A549 (cell line): ENCODE results near the gene TGFBR3. TPM values are rescaled to one million over a fixed set of nuclear protein-coding genes. Genes with fewer than 3 reads are reported as not detected.

Experiments
- ATAC-seq, 2 experiments: fragments of 200-7000 bp in 1 of 2; fragments of >200 bp in 1 of 2; cut with Nextera tagmentation in 1 of 2; cut with Tn5 transposase in 1 of 2; 3 replicates each; pipeline versions ENCODE4 v1.8.0 to v1.9.1; 2018 to 2020; ENCODE audit warnings: mild to moderate bottlenecking in 1 of 2, moderate library complexity in 1 of 2
- CTCF ChIA-PET: fragments of 300-600 bp; sonication (Branson Sonifier 250); formaldehyde crosslinking; extraction: SDS; loops from one replicate; lab custom pipeline; 2021; ENCODE audit warnings: antibody characterized with exemption, inconsistent platforms; lab: Yijun Ruan, JAX
- POLR2A ChIA-PET: fragments of 350-600 bp; formaldehyde crosslinking; extraction: SDS; loops from one replicate; lab custom pipeline; 2021; ENCODE audit warnings: antibody characterized with exemption, inconsistent platforms; lab: Yijun Ruan, JAX
- DNase-seq, 2 experiments: peaks; one replicate each; pipeline versions ENCODE4 v3.0.0 to v3.0.0-alpha.2; 2011 to 2016; ENCODE audit warnings: low read depth in 1 of 2, low spot score in 1 of 2
- FAIRE-seq: peaks from 2 replicates; lab custom pipeline; 2011; peaks lifted over from hg19 to GRCh38; lab: Jason Lieb, UNC
- H3K27ac ChIP-seq, 2 experiments: fragments of >200 bp; sonication (Bioruptor Twin); formaldehyde crosslinking; 3 replicates each; pipeline ENCODE4 v1.5.1; 2016 to 2017
- H3K4me1 ChIP-seq: fragments of >200 bp; sonication (Bioruptor Twin); formaldehyde crosslinking; 3 replicates; pipeline ENCODE4 v1.6.1; 2016
- H3K4me2 ChIP-seq: fragments of >200 bp; sonication (Bioruptor Twin); formaldehyde crosslinking; 3 replicates; pipeline ENCODE4 v1.6.1; 2016
- H3K4me3 ChIP-seq: fragments of >200 bp; sonication (Bioruptor Twin); formaldehyde crosslinking; 3 replicates; pipeline ENCODE4 v1.5.1; 2016
- H3K9me3 ChIP-seq: fragments of >200 bp; sonication (Bioruptor Twin); formaldehyde crosslinking; 3 replicates; pipeline ENCODE4 v1.6.1; 2016
- CBX2 ChIP-seq: fragments of 200-600 bp; sonication (generic); IDR thresholded peaks from 2 replicates; pipeline ENCODE4 v1.6.1; 2016; ENCODE audit warnings: low read depth, mild to moderate bottlenecking, borderline replicate concordance
- CEBPB ChIP-seq, 2 experiments: fragments of >200 bp in 1 of 2; sonication (Bioruptor Twin) in 1 of 2; formaldehyde crosslinking in 1 of 2; IDR thresholded peaks; 2 replicates each; pipeline ENCODE4 v1.6.1; 2012 to 2016
- CHD4 ChIP-seq: fragments of 200-600 bp; sonication (generic); IDR thresholded peaks from 2 replicates; pipeline ENCODE4 v1.6.1; 2016; ENCODE audit warnings: antibody characterized with exemption, mild to moderate bottlenecking, borderline replicate concordance
- ESRRA ChIP-seq: fragments of 150-350 bp; IDR thresholded peaks from 2 replicates; pipeline ENCODE4 v1.6.1; 2014; ENCODE audit warnings: mild to moderate bottlenecking, low read length, borderline replicate concordance
- FOSB ChIP-seq: fragments of 250-450 bp; sonication (Bioruptor Pico); IDR thresholded peaks from 2 replicates; pipeline ENCODE4 v1.5.0; 2020; ENCODE audit warnings: mild to moderate bottlenecking, moderate library complexity
- FOSL2 ChIP-seq, 2 experiments: fragments of 450-650 bp in 1 of 2; fragments of >200 bp in 1 of 2; sonication (Bioruptor Twin) in 1 of 2; formaldehyde crosslinking; IDR thresholded peaks; 2 replicates each; pipeline versions ENCODE4 v1.5.0 to v1.6.1; 2016 to 2020; ENCODE audit warnings: mild to moderate bottlenecking in 1 of 2, moderate library complexity in 1 of 2
- FOXS1 ChIP-seq: fragments of 250-450 bp; sonication (Bioruptor Pico); IDR thresholded peaks from 2 replicates; pipeline ENCODE4 v1.5.0; 2020; ENCODE audit warnings: mild to moderate bottlenecking, moderate library complexity
- HDAC2 ChIP-seq: fragments of 200-600 bp; sonication (generic); IDR thresholded peaks from 2 replicates; pipeline ENCODE4 v1.6.1; 2016
- HOXB5 ChIP-seq: fragments of 250-450 bp; sonication (Bioruptor Pico); IDR thresholded peaks from 2 replicates; pipeline ENCODE4 v1.5.0; 2020; ENCODE audit warnings: mild to moderate bottlenecking, moderate library complexity
- JUN ChIP-seq, 2 experiments: fragments of >200 bp; sonication (Bioruptor Twin); formaldehyde crosslinking; IDR thresholded peaks; 2 replicates in 1 of 2; 3 replicates in 1 of 2; pipeline ENCODE4 v1.6.1; 2016 to 2017
- KDM1A ChIP-seq: fragments of 200-600 bp; sonication (generic); IDR thresholded peaks from 2 replicates; pipeline ENCODE4 v1.6.1; 2016; ENCODE audit warnings: low read depth, mild to moderate bottlenecking
- MYC ChIP-seq: IDR thresholded peaks from 2 replicates; pipeline ENCODE4 v1.6.1; 2012; ENCODE audit warnings: mild to moderate bottlenecking, inconsistent platforms, low read length, improper control_type of control experiment, borderline replicate concordance
- NFE2L2 ChIP-seq: fragments of 150-350 bp; conservative IDR thresholded peaks from 2 replicates; pipeline ENCODE4 v1.6.1; 2014; ENCODE audit warnings: low read length
- NPAS2 ChIP-seq: fragments of 250-450 bp; sonication (Bioruptor Pico); IDR thresholded peaks from 2 replicates; pipeline ENCODE4 v1.8.0; 2022; ENCODE audit warnings: mild to moderate bottlenecking, moderate library complexity, borderline replicate concordance
- PHF8 ChIP-seq: fragments of 200-600 bp; sonication (generic); IDR thresholded peaks from 2 replicates; pipeline ENCODE4 v1.6.1; 2016; ENCODE audit warnings: low read depth, mild to moderate bottlenecking, antibody characterized with exemption, moderate library complexity, borderline replicate concordance
- RCOR1 ChIP-seq: fragments of 150-350 bp; IDR thresholded peaks from 2 replicates; pipeline ENCODE4 v1.6.1; 2014; ENCODE audit warnings: antibody characterized with exemption, low read length, low read depth
- SMC3 ChIP-seq: fragments of >200 bp; sonication (Bioruptor Twin); formaldehyde crosslinking; IDR thresholded peaks from 3 replicates; pipeline ENCODE4 v1.6.1; 2018; ENCODE audit warnings: inconsistent platforms
- SREBF2 ChIP-seq: fragments of 450-650 bp; IDR thresholded peaks from 2 replicates; pipeline ENCODE4 v1.6.1; 2014; ENCODE audit warnings: mild to moderate bottlenecking, moderate library complexity
- WGBS: methylation state at CpG from one replicate; pipeline ENCODE4 v1.1.6; 2017; ENCODE audit errors: missing lambda C conversion rate; 5-methylcytosine and 5-hydroxymethylcytosine counted together
- polyA plus RNA-seq, 4 experiments: library from polyadenylated mRNA; depleted of rRNA in 3 of 4; stranded (reverse); fragments of >200 nt; fragmentation: RNase III in 1 of 4; extraction: RNeasy Plus Mini Kit Qiagen cat#74134 plus additional on column Dnase treatment in 1 of 4; gene quantifications; 2 replicates in 3 of 4; 3 replicates in 1 of 4; pipeline ENCODE4 v1.2.3, GENCODE V29; 2011 to 2017
- TF ChIP-seq, protein P1 (sequence below): fragments of >200 bp; sonication (Bioruptor Twin); formaldehyde crosslinking; IDR thresholded peaks from 2 replicates; pipeline ENCODE4 v1.6.1; 2016
- TF ChIP-seq, protein P2 (sequence below): IDR thresholded peaks from 2 replicates; pipeline ENCODE4 v1.6.1; 2012
- TF ChIP-seq, protein P3 (sequence below): fragments of 450-650 bp; IDR thresholded peaks from 2 replicates; pipeline ENCODE4 v1.6.1; 2014; ENCODE audit warnings: antibody characterized with exemption
- TF ChIP-seq, protein P4 (sequence below): fragments of 250-450 bp; sonication (Bioruptor Pico); IDR thresholded peaks from 2 replicates; pipeline ENCODE4 v1.5.0; 2021; ENCODE audit warnings: mild to moderate bottlenecking, moderate library complexity, borderline replicate concordance
- TF ChIP-seq, protein P5 (sequence below): fragments of 250-450 bp; sonication (Bioruptor Pico); IDR thresholded peaks from 2 replicates; pipeline ENCODE4 v1.5.0; 2020; ENCODE audit warnings: low read depth, mild to moderate bottlenecking, moderate library complexity

Gene TGFBR3
- polyA plus RNA-seq, 2 of the 4 experiments (the other 2 are of a cell fraction) = 5.0 to 8.9 TPM

DNA sequence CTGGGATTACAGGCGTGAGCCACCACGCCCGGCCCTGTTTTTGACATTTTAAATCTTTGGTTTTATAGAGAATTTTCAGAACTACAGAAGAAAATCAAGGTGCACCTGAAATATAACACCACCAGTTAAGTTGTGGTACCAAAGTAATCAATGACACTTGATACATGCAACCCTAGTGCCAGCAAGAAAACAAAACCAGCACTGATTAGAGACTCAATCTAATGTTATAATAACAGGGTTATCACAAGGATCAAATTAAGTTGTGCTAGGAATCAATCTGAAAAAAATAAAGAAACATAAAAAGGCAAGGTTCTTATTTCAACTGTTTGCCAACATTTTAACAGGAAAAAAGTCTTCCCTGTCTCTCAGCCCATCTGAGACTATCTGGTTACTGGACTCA lies 23.8 kb downstream of the TGFBR3 start (continued):
- no peak for TF ChIP-seq PHF8
- no peak for TF ChIP-seq KDM1A
- TF ChIP-seq ESRRA = no peak
- TF ChIP-seq SREBF2 = no peak
- no peak for TF ChIP-seq MYC
- TF ChIP-seq NPAS2 = no peak
- TF ChIP-seq, protein P1, sequence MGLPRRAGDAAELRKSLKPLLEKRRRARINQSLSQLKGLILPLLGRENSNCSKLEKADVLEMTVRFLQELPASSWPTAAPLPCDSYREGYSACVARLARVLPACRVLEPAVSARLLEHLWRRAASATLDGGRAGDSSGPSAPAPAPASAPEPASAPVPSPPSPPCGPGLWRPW = no peak
- TF ChIP-seq, all 56 proteins: peak for 0

DNA sequence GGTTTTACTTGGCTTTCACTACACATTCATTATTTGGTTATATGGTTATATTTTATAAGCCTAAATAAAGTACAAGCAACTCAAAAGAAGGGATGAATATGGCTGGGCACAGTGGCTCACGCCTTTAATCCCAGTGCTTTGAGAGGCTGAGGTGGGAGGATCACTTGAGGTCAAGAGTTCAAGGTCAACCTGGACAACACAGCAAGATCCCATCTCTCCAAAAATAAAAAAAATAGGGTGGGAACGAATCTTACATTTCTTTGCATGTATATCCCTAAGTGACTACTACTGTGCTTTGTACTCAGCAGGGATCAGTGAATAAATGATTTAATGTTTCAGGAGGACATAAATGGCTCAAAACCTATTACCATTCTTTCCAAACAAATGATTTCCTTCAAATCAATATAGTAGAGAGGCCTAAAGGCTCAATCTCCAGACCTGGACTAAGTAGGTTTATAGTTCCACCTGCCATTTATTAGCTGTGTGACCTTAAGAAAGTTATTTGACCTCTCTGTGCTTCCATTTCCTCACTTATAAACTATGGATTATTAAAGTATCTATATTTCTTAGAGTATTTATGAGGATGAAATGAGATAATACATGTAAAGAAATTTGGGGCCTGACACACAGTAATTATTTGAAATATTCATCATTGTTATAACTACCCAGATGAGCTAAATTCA lies 28.3 kb downstream of the TGFBR3 start:
- Histone ChIP-seq H3K9me3 (no peaks in the 10 kb centered on the region), H3K4me3 (no peak overlapping the region), H3K4me2 (no peak overlapping the region), H3K4me1 (no peaks in the 10 kb centered on the region), H3K27ac (no peak overlapping the region)
- ChIA-PET CTCF (interaction anchor here (0.6 to 1.4 kb wide), 2 partner anchors 28 to 99 kb away, joined by 3 to 4 read pairs; partner anchors contain the start of gene TGFBR3), POLR2A (no interaction called here)
- DNase-seq (no peak), ATAC-seq (no peak), FAIRE-seq (no peak)
- WGBS = 69% methylated on average over 2 of the region's 2 CpGs
- TF ChIP-seq CEBPB (IDR thresholded peaks at IDR 0.05) (no peak), HOXB5 (no peak), HDAC2 (no peak), RCOR1 (no peak), FOXS1 (CRISPR knock-in tag) (no peak), CBX2 (no peak), SMC3 (no peak), FOSL2 (IDR thresholded peaks at IDR 0.05) (no peak), FOSL2 (CRISPR knock-in tag; IDR thresholded peaks at IDR 0.05) (no peak), MYC (no peak), JUN (IDR thresholded peaks at IDR 0.05) (no peak), CHD4 (no peak), NFE2L2 (no peak), FOSB (CRISPR knock-in tag) (no peak)
- TF ChIP-seq, protein P2, sequence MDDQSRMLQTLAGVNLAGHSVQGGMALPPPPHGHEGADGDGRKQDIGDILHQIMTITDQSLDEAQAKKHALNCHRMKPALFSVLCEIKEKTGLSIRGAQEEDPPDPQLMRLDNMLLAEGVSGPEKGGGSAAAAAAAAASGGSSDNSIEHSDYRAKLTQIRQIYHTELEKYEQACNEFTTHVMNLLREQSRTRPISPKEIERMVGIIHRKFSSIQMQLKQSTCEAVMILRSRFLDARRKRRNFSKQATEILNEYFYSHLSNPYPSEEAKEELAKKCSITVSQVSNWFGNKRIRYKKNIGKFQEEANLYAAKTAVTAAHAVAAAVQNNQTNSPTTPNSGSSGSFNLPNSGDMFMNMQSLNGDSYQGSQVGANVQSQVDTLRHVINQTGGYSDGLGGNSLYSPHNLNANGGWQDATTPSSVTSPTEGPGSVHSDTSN = no peak
- TF ChIP-seq, protein P3, sequence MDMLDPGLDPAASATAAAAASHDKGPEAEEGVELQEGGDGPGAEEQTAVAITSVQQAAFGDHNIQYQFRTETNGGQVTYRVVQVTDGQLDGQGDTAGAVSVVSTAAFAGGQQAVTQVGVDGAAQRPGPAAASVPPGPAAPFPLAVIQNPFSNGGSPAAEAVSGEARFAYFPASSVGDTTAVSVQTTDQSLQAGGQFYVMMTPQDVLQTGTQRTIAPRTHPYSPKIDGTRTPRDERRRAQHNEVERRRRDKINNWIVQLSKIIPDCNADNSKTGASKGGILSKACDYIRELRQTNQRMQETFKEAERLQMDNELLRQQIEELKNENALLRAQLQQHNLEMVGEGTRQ = no peak
- TF ChIP-seq, protein P4, sequence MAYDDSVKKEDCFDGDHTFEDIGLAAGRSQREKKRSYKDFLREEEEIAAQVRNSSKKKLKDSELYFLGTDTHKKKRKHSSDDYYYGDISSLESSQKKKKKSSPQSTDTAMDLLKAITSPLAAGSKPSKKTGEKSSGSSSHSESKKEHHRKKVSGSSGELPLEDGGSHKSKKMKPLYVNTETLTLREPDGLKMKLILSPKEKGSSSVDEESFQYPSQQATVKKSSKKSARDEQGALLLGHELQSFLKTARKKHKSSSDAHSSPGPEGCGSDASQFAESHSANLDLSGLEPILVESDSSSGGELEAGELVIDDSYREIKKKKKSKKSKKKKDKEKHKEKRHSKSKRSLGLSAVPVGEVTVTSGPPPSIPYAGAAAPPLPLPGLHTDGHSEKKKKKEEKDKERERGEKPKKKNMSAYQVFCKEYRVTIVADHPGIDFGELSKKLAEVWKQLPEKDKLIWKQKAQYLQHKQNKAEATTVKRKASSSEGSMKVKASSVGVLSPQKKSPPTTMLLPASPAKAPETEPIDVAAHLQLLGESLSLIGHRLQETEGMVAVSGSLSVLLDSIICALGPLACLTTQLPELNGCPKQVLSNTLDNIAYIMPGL (CRISPR knock-in tag) = no peak
- TF ChIP-seq, protein P5, sequence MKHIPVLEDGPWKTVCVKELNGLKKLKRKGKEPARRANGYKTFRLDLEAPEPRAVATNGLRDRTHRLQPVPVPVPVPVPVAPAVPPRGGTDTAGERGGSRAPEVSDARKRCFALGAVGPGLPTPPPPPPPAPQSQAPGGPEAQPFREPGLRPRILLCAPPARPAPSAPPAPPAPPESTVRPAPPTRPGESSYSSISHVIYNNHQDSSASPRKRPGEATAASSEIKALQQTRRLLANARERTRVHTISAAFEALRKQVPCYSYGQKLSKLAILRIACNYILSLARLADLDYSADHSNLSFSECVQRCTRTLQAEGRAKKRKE (CRISPR knock-in tag) = no peak
